Lung (tissue), 12 donors: Measurements from ENCODE around the gene AJAP1. TPM values are rescaled to one million over a fixed set of nuclear protein-coding genes. Genes with fewer than 3 reads are reported as not detected.

Experiments used
- ATAC-seq: fragments of 200-7000 bp; cut with Tn5 transposase; one replicate; pipeline ENCODE4 v1.9.1; 2020; ENCODE audit warnings: moderate number of reproducible peaks; ENCODE audit not compliant: insufficient read depth, low FRiP score
- DNase-seq, 3 donors: peaks; one replicate each; pipeline ENCODE4 v3.0.0-alpha.2; 2013 to 2017
- H3K27ac ChIP-seq, 2 donors: one replicate each; pipeline ENCODE4 v1.5.1; 2013; ENCODE audit warnings: mild to moderate bottlenecking in 2 of 2, moderate library complexity in 2 of 2, control low read depth in 1 of 2, inconsistent platforms in 1 of 2, low read depth in 1 of 2, low read length in 1 of 2
- H3K27me3 ChIP-seq, 3 donors: one replicate each; pipeline ENCODE4 v1.5.1; 2013; ENCODE audit warnings: low read length in 2 of 3; ENCODE audit not compliant: control insufficient read depth in 3 of 3, insufficient read depth in 3 of 3
- H3K36me3 ChIP-seq, 4 donors: one replicate each; pipeline ENCODE4 v1.5.1; 2013; ENCODE audit warnings: low read length in 4 of 4, mild to moderate bottlenecking in 1 of 4, moderate library complexity in 1 of 4; ENCODE audit not compliant: control insufficient read depth in 4 of 4, insufficient read depth in 4 of 4
- H3K4me1 ChIP-seq, 5 donors: one replicate each; pipeline ENCODE4 v1.5.1; 2013; ENCODE audit warnings: low read length in 5 of 5, mild to moderate bottlenecking in 2 of 5, moderate library complexity in 1 of 5; ENCODE audit not compliant: control insufficient read depth in 5 of 5, insufficient read depth in 5 of 5
- H3K4me3 ChIP-seq: one replicate; pipeline ENCODE4 v1.5.1; 2013; ENCODE audit warnings: mild to moderate bottlenecking, control low read depth, moderate library complexity
- H3K9ac ChIP-seq, 2 donors: one replicate each; pipeline ENCODE4 v1.5.1; 2013; ENCODE audit warnings: low read length in 2 of 2, control low read depth in 1 of 2; ENCODE audit not compliant: insufficient read depth in 1 of 2
- H3K9me3 ChIP-seq, 4 donors: one replicate each; pipeline ENCODE4 v1.5.1; 2013; ENCODE audit warnings: low read length in 3 of 4, mild to moderate bottlenecking in 1 of 4, moderate library complexity in 1 of 4; ENCODE audit not compliant: control insufficient read depth in 4 of 4, insufficient read depth in 3 of 4
- CTCF ChIP-seq: IDR thresholded peaks from 2 replicates; pipeline ENCODE4 v1.5.1; 2012; ENCODE audit warnings: mild to moderate bottlenecking; ENCODE audit errors: control extremely low read depth, extremely low read depth
- WGBS, 2 donors: extraction: QIAGEN DNeasy Blood & Tissue Kit; methylation state at CpG; one replicate each; pipeline ENCODE4 v1.1.7; 2013; 5-methylcytosine and 5-hydroxymethylcytosine counted together
- polyA plus RNA-seq, 2 donors: library from polyadenylated mRNA; stranded (reverse); fragments of 200-250 nt; gene quantifications; one replicate each; pipeline ENCODE4 v1.2.1, GENCODE V29; 2013
- total RNA-seq, 2 donors: library from RNA; depleted of rRNA in 1 of 2; stranded (reverse); fragments of >200 nt in 1 of 2; gene quantifications; one replicate each; pipeline ENCODE4 v1.2.1, GENCODE V29; 2014 to 2021
- donor health status: control.
- donor health status: control.
- donor health status: Bipolar disorder and iron deficiency.
- donor health status: healthy.
- donor health status: DM: yes; HTN: yes; CAD: no.

The AJAP1 gene
- total and polyA plus RNA-seq, 4 donors = 0.05 to 0.77 (median 0.19) TPM

- peaks cover 0 to 7% (median 0%) of the 10 kb centered on the region in 5 donors for H3K4me1 ChIP-seq
- no peaks in the 10 kb centered on the region for H3K27me3 ChIP-seq
- no peak overlapping the region for H3K9ac ChIP-seq
- no peak for ATAC-seq
- H3K36me3 ChIP-seq = no peaks in the 10 kb centered on the region
- DNase-seq = no peak
- H3K4me3 ChIP-seq = no peak overlapping the region
- no peak overlapping the region for H3K27ac ChIP-seq
- no peak for TF ChIP-seq CTCF
- H3K9me3 ChIP-seq = no peaks in the 10 kb centered on the region
- 88 to 89% methylated on average over 14 of the region's 14 CpGs for WGBS, 2 donors
Measured at GRCh38 chr1:4781646-4782045, 127.2 kb downstream of the AJAP1 start.

- TF ChIP-seq CTCF = no peak
- no peaks in the 10 kb centered on the region for H3K9me3 ChIP-seq
- no peak for DNase-seq
- H3K9ac ChIP-seq = no peak overlapping the region
- no peak for ATAC-seq
- no peak overlapping the region for H3K4me3 ChIP-seq
- WGBS, 2 donors = 87 to 94% methylated on average over 17 of the region's 17 CpGs
- H3K27me3 ChIP-seq = no peaks in the 10 kb centered on the region
- H3K27ac ChIP-seq = no peak overlapping the region
- H3K36me3 ChIP-seq = no peaks in the 10 kb centered on the region
- peaks cover 0 to 1% (median 0%) of the 10 kb centered on the region in 5 donors for H3K4me1 ChIP-seq
Measured at GRCh38 chr1:4784761-4785160, 130.4 kb downstream of the AJAP1 start.

- no peak overlapping the region for H3K27ac ChIP-seq
Measured at GRCh38 chr1:4786055-4786454, 131.6 kb downstream of the AJAP1 start.

More at GRCh38 chr1:4786055-4786454, 131.6 kb downstream of the AJAP1 start:
- no peak for TF ChIP-seq CTCF
- no peak for ATAC-seq
- peak in 1 of 3 donors; percentile 49 for DNase-seq
- H3K4me1 ChIP-seq = peaks cover 0 to 1% (median 0%) of the 10 kb centered on the region in 5 donors
- no peak overlapping the region for H3K9ac ChIP-seq
- H3K36me3 ChIP-seq = no peaks in the 10 kb centered on the region
- H3K9me3 ChIP-seq = no peaks in the 10 kb centered on the region
- H3K4me3 ChIP-seq = no peak overlapping the region
- WGBS, 2 donors = 66 to 75% methylated on average over 8 of the region's 8 CpGs
- H3K27me3 ChIP-seq = no peaks in the 10 kb centered on the region
